ENCODE measurements around the gene USP3. TPM values are rescaled to one million over a fixed set of nuclear protein-coding genes. Genes with fewer than 3 reads are reported as not detected.

USP3 gene
- total RNA-seq, 1 experiment from 2014 or later: 36.6 TPM

- TF ChIP-seq FOXP4 (CRISPR knock-in tag; IDR thresholded peaks at IDR 0.05) (no peak), ZBTB43 (CRISPR knock-in tag; IDR thresholded peaks at IDR 0.05) (no peak), ZNF396 (CRISPR knock-in tag; IDR thresholded peaks at IDR 0.05; ENCODE audit: borderline replicate concordance) (no peak), ESRRA (CRISPR knock-in tag; IDR thresholded peaks at IDR 0.05; ENCODE audit: borderline replicate concordance) (no peak), NR1H2 (CRISPR knock-in tag; IDR thresholded peaks at IDR 0.05) (no peak), ERG (CRISPR knock-in tag; IDR thresholded peaks at IDR 0.05) (no peak), E2F1 (CRISPR knock-in tag; IDR thresholded peaks at IDR 0.05) (no peak), ZNF317 (CRISPR knock-in tag; IDR thresholded peaks at IDR 0.05; ENCODE audit: borderline replicate concordance, low read depth) (no peak), SMAD3 (CRISPR knock-in tag; IDR thresholded peaks at IDR 0.05; ENCODE audit: borderline replicate concordance) (no peak), USF1 (CRISPR knock-in tag; IDR thresholded peaks at IDR 0.05) (no peak)
These were observed 72.0 kb downstream of the USP3 start (continued) for GRCh38 chr15:63576441-63576840.

GRCh38 chr15:63582179-63582578 is 77.8 kb downstream of the USP3 start:
- CTCF ChIA-PET: interaction anchor here (1.4 kb wide), 1 partner anchor 95 kb away, joined by 4 read pairs; no protein-coding TSS in a partner anchor
- DNase-seq (ENCODE audit: low spot score): no peak
- Mint-ChIP-seq H3K27me3 (ENCODE audit: low read depth) (no peaks in the 10 kb centered on the region), H3K27ac (no peak overlapping the region; the same call in 1 of the 2 replicates), H3K4me1 (peaks cover 7% of the 10 kb centered on the region), H3K4me3 (no peak overlapping the region), H3K36me3 (peaks cover 16% of the 10 kb centered on the region), H3K9me3 (no peaks in the 10 kb centered on the region)
- no peak for ATAC-seq
- POLR2A ChIA-PET: no interaction called here
- TF ChIP-seq NR2C2 (CRISPR knock-in tag; IDR thresholded peaks at IDR 0.05) (no peak), KAT7 (CRISPR knock-in tag; IDR thresholded peaks at IDR 0.05; ENCODE audit: borderline replicate concordance) (no peak), E2F1 (CRISPR knock-in tag; IDR thresholded peaks at IDR 0.05) (no peak), E2F4 (CRISPR knock-in tag; IDR thresholded peaks at IDR 0.05; ENCODE audit: borderline replicate concordance, low read depth) (no peak), IRF2 (CRISPR knock-in tag; IDR thresholded peaks at IDR 0.05; ENCODE audit: borderline replicate concordance, low read depth) (no peak), HMGXB4 (CRISPR knock-in tag; IDR thresholded peaks at IDR 0.05) (no peak), SOX15 (CRISPR knock-in tag; IDR thresholded peaks at IDR 0.05) (no peak), PRRX2 (CRISPR knock-in tag; IDR thresholded peaks at IDR 0.05) (no peak), ATF6 (CRISPR knock-in tag; IDR thresholded peaks at IDR 0.05) (no peak), ELF4 (CRISPR knock-in tag; IDR thresholded peaks at IDR 0.05; ENCODE audit: low read depth) (no peak), NFATC4 (CRISPR knock-in tag; IDR thresholded peaks at IDR 0.05) (no peak), FOXP4 (CRISPR knock-in tag; IDR thresholded peaks at IDR 0.05) (no peak)
